ENCODE measurements around the gene NELFB.

DNA sequence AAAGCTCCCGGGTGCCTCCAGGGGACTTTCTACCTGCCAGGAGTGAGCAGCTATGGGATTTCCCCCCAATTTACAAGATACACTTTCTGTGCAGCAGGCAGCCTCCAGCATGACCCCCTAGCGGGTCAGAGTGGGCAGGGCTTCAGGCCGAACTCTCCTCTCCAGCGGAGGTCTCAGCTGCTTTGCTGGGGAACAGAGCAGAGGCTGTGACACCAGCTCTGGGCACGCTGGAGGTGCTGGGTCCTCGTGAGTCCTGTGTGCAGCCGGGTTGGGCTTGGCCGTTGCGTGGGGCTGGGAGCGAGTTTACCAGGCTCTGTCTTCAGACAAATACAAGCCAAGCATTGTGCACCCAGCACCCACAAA, 44.1 kb downstream of the NELFB start:
- TF ChIP-seq, protein P1, sequence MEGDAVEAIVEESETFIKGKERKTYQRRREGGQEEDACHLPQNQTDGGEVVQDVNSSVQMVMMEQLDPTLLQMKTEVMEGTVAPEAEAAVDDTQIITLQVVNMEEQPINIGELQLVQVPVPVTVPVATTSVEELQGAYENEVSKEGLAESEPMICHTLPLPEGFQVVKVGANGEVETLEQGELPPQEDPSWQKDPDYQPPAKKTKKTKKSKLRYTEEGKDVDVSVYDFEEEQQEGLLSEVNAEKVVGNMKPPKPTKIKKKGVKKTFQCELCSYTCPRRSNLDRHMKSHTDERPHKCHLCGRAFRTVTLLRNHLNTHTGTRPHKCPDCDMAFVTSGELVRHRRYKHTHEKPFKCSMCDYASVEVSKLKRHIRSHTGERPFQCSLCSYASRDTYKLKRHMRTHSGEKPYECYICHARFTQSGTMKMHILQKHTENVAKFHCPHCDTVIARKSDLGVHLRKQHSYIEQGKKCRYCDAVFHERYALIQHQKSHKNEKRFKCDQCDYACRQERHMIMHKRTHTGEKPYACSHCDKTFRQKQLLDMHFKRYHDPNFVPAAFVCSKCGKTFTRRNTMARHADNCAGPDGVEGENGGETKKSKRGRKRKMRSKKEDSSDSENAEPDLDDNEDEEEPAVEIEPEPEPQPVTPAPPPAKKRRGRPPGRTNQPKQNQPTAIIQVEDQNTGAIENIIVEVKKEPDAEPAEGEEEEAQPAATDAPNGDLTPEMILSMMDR (IDR thresholded peaks at IDR 0.05; ENCODE audit: low read depth, low read length), result peak; percentile 24
- TF ChIP-seq EZH2phosphoT487 (IDR thresholded peaks at IDR 0.05; ENCODE audit: low read depth), result no peak

Measured in OCI-LY3 (cell line).